ENCODE measurements around the gene SRGAP2C.
"Not testable (repeated sequence)": the region's sequence is repeated elsewhere in the genome, so short reads cannot be mapped to it uniquely, and the experiment has no call there.

The SRGAP2C gene

DNA sequence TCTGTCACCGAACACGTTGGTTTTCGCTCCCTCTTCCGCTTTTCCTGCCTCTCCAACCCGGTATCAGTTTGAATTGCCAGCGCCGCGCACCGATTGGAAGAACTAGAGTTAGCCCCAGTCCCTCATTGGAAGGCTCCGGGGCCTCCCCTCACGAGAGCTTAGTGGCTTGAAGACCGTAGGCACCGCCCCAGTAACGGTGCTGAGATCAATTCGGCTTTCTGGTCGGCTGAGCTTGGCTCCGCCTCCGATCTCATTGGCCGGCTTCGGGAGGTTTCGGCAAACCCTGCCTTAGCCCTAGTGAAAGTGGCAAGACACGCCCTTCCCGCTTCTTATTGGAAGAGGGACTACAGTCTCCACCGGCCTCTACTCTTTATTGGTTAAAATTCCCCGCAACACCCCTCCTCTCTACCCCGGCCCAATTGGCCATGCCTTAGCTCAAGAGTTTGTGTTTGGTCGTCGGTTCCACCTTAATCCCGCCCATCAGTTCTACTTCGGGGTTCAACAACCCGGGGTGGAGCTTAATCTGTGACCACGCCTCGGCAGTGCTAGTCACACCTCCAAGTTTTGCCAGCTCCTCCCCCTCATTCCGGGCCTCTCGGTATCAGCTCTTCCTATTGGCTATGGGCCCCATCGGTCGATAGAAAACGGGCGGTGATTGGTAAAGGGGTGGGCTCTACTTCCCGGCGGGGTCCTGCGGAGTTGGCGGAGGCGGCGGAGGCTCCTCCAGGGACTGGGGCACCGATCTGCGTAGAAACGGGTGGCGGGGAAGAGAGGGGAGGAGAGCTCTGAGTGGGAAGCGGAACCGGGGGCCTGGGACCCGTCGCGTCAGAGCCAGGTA is at the start of gene SRGAP2C, which contains the start of gene FAM72B:
TSS of gene SRGAP2C (plus strand) at position 686 of the 838 bp plus-strand sequence. CDS start 2,472 bp downstream, outside the sequence.
TSS of gene FAM72B (minus strand) at position 51 of the 838 bp plus-strand sequence. CDS start 851 bp downstream, outside the sequence.
- not testable (repeated sequence) for DNase-seq (ENCODE audit: low spot score)

DNA sequence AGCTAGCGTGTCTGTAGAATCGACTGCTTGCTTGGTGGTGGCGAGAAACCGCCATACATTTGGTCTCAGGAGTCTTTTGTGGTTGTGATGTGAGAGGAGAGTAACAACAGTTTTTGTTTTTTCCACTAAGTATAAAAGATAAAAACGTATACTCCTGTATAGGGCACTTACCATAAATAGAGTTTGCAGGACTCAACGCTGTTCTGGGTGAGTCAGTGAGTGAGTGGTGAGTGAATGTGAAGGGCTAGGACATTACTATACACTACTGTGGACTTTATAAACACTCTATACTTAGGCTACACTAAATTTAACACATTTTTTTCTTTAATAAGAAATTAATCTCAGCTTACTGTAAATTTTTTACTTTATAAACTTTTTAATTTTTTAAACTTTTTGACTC is 44.4 kb upstream of the SRGAP2C start:
- not testable (repeated sequence) for DNase-seq (ENCODE audit: low spot score)

DNA sequence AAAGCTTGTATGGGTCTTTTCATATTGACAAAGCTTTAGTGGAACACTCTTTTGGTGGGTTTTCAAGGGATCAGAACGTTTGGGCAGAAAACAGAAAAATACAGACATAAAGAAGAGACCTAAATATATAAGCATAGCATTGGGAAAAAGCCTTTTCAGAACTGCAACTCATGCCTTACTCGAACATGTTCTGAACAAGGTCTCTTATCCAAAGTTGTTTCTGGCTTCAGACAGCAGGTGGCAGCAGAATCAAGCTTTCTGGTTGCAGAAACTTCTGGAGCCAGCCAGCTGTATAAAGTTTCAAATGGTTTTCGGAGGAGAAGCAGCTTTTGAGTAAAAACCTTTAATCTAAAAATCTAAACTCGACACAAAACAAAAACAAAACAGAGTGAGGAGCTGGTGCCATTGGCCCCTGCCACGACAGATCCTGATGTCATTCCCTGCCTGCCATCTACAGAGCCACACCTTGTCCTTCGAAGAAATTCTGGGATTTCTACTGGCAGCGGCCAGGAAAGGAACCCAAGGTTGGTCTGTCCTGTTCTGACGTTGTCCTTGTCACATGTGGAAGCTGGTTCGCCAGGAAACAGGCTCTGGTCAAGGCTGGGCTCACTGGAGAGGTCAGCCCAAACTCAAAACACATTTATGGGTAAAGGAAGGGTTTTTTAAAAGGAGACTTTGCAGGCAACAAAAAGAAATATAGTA is 36.1 kb upstream of the SRGAP2C start:
- DNase-seq (ENCODE audit: low spot score), result not testable (repeated sequence)

DNA sequence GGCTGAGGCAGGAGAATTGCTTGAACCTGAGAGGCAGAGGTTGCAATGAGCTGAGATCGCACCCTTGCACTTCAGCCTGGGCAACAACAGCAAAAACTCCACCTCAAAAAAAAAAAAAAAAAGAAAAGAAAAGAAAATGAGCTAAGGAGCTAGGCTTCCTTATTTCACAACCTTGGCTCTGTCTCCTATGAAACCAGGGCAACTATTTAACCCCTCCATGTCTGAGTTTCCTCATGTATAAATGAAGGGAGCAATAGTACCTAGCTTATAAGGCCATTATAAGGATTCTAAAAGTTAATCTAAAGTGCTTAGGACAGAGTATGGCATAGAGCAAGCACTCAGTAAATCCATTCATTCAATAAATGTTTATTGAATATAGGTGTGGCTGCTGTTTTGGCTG is 33.5 kb upstream of the SRGAP2C start:
- DNase-seq (ENCODE audit: low spot score), result not testable (repeated sequence)

DNA sequence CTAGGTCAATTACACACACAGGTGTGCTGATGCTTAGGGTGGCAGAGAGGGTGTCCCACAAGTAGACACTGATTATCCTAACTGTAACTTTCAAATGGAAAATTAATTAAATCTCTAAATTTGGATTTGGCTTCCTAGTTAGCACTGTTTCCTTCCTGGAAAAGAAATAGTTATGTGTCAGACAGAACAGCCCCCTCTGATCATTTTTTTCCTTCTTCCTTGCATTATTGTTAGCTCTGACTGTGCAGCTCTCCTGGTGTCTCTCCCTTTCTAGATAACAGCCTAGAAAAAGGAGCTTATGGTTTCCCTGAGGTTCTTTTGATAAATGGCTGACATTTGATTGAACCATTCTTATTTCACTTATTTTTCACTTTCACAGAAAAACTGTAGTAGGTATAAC is 32.0 kb upstream of the SRGAP2C start:
- not testable (repeated sequence) for DNase-seq (ENCODE audit: low spot score)

DNA sequence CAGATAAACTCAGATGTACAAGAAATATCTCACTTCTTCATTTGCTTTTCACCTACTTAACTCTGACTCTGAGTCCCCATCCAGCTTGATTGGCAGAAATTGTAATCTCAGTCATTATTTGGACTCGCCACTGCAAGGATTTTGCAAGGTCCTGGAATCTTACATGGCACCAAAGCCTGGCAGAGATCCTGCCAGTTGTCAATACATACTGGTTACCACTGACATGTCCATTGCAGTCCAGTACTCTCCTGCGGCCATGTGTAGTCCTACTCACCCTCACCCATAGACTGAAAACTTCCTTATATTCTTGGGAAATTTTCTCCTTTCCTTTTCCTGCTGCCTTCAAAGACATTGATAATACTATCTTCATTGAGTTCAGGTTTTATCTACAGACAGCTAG is 30.0 kb upstream of the SRGAP2C start:
- DNase-seq (ENCODE audit: low spot score), result not testable (repeated sequence)

DNA sequence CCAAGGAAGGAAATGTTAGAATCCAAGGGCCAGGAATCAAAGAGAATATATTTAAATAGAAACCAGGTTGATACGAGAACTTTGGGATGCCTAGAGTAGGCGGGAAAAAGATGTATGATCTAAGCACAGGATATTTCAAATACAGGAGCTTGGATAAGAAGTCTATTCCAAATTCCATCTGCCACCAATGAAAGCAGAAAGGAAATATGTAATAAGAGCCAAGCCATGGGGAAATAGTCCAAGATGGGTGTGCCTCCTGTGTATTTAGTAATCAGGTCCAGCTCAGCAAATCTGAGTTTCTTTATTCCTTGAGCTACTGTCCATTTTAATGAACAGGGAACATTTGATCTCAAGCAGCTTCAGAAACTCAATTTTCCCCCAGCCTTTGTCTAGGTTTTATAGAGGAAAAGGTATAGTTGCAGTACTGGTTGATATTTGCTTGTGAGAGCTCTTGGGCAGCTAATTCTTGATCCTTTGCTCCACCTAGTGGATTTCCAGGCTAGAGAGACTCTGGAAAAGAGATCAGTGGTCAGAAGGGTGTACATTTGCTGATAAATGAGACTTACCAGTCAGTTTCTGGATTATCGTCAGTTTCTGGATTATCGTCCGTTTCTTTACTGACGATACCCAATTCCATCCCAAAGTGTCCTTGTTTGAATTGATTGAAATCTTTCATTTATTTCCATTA is 29.0 kb upstream of the SRGAP2C start:
- DNase-seq (ENCODE audit: low spot score), result not testable (repeated sequence)

DNA sequence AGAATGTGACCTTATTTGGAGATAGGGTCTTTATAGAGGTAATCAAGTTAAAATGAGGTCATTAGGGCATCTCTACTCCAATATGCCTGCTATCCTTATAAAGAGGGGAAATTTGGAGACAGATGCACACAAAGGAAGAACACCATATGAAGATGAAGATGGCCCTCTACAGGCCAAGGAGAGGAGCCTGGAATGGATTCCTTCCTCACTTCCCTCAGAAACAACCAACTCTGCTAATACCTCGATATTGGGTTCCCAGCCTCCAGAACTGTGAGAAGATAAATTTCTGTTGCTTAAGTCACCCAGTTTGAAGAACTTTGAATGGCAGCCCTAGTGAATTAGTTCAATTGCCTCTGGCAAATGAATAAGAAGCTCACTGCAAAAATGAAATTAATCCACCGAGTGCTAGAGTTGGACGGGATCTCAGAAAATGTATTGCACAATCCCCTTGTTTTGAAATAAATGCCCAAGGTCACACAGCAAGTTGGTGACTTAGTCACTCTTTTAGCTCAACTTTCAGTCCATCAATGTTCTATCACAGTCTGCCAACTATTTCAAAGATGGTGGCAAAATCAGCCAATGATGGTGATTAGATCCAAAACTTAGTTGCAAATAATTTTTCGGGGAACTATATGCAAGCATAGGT is 27.7 kb upstream of the SRGAP2C start:
- not testable (repeated sequence) for DNase-seq (ENCODE audit: low spot score)

DNA sequence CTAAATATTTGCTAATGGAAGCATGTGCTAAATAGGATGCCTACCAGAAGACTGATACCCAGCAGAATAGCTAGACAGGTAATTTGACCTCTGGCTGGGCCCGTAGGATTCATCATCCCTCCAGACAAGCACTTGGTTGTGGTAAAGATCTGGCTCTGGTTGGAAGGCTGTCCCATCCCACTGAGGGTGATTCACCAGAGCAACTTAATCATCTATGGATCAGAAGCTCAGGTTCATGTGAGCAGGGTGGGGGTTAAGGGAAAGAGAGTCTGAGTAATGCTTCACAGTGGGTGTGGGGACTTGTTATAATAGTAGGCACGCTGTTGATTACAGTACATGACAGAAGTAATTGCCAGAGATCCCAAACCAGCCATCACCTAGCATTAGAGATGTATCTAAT is 27.2 kb upstream of the SRGAP2C start:
- not testable (repeated sequence) for DNase-seq (ENCODE audit: low spot score)

DNA sequence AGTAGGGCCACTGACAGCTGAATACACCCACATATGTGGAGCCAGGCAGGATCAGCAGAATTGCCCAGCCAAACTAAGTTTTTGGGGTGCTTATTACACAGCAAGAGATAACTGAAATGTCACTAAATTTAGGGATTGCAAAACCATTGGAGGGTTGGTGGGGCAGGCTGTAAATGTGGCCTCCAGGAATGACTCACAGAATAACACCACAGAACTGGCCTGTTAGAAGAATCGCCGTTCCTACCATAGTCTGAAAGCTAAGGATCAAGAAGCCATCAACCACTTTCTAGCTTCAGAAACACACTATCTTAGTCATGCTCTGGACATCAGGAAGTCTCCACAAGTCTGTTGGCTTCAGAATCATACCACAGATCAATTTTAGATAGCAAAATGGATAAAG is 24.7 kb upstream of the SRGAP2C start:
- DNase-seq (ENCODE audit: low spot score), result not testable (repeated sequence)

DNA sequence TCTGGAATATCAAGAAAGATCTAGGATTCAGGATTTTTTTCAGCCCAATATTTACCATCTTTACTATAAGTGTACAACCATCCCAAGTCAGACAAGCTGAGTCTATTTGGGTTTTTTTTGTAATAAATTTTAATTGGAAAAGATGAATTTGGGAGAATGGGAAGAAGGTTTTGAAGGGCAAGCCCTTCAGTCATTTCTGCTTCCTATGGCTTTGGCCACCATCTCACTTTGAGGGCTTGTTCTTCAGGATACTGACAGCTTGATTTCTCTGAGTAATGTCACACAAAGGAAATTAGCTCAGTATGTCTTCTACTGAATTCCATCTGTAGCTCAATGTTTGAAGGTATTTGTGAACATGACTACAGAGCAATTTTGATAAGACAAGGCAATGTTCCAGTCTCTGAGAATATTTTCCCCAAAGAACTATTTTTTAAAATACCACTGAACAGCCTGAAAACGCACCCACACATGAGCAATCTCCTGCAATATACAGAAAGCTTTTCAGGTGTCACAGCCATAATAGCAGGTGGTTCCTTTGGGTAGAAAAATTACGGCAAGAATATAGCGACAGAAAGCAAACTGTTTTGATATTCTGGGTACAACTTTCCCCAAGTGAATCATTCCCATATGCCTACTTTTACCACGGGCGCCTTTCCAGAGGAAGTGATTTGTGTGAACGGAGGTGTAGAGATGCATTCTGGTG is 23.4 kb upstream of the SRGAP2C start:
- DNase-seq (ENCODE audit: low spot score), result not testable (repeated sequence)

DNA sequence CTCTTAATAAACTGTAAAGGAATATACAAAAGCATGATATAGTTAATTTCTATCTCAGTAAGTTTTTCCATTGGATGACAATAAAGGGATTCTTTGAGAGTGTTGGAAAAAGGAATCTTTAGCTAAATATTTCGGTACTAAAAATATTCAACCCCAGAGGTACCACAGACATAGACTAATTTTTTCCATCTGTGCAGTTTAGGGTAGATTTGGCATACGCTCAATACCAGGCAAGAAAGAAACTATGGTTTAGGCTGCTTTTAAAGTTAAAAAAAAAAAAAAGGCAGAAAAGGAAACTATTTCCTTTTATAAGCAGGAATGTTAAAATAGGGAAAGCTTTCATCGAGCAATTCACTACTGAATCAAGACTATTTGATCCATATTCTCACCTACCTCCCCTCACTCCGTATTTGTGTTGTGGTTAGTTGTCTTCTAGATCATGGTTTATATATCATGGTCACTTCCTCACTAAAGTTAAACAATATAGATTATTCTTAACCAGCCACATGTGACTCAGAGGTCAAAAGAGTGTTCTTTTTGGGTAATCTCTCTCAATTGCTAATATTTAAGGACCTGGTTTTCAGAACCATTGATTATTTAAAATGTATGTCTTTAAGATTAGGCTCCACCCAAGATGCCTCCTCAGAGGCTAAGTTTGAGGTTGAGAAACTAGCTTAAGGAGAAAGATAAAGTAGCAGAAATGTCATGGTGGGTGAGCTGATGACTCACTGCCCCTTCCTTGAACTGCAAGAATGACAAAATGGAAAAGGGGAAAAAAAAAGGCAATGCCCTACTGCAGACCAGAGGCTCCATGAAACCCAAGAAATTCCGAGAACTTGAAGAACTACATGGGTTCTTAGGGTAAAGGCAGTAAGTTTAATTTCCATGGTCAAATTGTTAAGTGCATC is 20.7 kb upstream of the SRGAP2C start:
- DNase-seq (ENCODE audit: low spot score), result not testable (repeated sequence)

DNA sequence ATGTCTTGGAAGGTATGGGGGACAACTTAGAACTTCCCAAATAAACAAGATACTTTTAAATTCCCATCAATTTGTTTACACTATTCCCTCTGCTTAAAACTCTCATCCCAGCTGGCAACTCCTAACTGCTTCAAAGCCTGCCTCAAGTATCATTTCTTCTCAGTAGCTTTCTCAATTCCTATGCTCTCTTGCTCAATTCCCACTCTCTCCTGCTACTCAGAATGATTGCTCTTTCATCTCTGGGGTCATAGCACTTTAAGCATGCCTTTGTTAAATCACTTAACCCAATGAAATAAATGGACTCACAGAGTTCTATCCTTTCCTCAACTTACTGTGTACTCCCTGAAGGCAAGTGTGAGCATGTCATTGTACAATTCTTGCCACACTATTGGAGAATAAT is 19.5 kb upstream of the SRGAP2C start:
- not testable (repeated sequence) for DNase-seq (ENCODE audit: low spot score)

DNA sequence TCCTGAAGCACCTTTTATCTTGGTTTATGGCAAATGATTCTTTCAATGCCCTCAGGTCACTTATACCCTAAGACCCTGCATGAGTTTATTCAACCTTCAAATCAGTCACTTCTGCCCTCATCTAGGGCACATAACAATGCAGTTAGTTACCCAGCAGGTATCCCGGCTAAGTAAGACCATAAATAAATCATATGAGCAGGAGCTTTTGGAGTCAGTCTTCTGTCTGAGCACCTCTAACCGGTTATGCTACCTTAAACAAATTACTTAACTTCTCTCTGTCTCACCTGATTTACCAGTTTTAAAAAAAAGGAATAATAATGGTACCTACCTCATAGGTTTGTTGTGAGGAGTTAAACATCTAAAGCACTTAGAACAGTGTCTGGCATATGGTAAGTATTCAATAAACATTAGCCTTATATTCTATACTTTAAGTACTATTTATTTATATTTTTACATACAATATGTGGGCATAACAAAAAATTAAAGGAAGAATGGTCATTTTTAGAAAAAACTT is 17.5 kb upstream of the SRGAP2C start:
- not testable (repeated sequence) for DNase-seq (ENCODE audit: low spot score)

DNA sequence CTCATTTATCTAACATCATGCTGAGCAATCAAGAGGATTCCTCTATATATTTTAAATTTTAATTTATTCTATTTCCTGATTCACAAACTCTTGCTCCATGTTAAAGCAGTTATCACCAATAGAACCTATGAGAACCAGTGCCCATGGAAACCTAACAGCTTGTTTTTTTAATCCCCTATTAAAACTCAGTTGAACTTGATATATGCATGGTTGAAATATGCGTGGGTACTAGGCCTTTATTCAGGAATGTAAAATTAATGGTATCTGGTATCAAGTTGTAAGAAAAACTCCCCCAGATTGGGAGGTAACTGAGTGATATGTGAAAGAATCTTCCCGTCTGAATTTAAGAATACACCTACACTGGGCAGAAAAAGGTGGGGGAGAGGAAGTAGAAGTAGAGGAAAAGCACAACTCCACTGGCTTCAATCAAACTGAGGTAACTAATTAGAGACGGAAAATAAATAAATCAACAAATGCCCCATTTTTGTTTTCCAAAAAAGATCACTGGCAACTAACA is 16.6 kb upstream of the SRGAP2C start:
- not testable (repeated sequence) for DNase-seq (ENCODE audit: low spot score)

DNA sequence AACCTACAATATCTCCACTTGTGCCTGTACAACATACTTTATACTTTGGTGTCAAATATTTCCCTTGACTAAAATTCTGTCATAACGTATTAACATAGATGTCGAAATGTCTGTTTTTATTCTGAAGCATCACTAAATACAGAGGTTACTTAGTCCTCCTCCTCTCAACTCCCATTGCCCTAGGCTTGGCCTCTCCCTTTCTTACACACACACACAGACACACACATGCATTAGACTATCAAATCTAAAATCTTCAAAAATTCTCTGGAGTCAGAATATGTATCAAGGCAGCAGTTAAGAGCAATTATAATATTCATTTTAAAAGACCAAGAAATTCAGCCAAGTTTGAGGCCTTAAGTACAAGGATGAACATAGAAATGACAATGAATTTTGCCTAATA is 8.1 kb upstream of the SRGAP2C start:
- DNase-seq (ENCODE audit: low spot score), result not testable (repeated sequence)

DNA sequence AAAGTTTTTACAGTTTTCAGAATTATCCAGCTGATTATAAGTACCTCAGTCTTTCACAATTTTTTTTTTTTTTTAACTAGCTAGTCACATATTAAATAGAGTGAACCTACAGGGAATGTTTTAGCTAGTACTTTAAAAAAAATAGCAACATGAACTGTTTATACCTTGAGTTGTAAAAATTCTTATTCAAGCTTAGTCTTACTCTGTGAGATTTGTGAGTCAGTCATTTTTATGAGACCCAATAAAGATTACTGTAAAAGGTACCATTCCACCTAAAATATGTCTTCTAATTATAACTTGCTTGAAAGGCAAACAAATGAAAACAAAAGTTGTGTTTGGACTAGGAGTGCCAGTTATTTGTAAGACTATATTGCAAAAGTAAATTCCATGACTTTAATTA is 6.6 kb upstream of the SRGAP2C start:
- DNase-seq (ENCODE audit: low spot score), result not testable (repeated sequence)

DNA sequence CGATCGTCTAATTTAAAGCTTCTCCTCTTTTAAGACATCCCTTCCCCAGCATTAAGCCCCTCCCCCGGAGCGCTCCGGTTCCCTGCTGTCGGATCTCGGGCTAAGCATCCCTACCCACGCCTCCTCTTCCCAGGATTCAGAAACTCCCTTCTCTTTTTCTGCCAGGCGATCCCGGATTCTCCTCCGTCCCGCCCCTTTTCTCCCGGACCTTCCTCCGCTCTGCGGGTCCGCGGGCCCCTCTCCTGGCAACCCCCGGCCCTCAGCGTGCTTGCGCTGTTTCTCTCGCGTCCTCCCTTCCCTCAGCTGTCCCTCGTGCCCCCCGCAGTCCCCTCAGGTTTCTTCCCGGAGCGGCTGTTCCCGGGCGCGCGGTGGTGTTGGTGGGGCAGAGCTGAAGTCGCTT is 908 bp upstream of the SRGAP2C start:
- not testable (repeated sequence) for DNase-seq (ENCODE audit: low spot score)

DNA sequence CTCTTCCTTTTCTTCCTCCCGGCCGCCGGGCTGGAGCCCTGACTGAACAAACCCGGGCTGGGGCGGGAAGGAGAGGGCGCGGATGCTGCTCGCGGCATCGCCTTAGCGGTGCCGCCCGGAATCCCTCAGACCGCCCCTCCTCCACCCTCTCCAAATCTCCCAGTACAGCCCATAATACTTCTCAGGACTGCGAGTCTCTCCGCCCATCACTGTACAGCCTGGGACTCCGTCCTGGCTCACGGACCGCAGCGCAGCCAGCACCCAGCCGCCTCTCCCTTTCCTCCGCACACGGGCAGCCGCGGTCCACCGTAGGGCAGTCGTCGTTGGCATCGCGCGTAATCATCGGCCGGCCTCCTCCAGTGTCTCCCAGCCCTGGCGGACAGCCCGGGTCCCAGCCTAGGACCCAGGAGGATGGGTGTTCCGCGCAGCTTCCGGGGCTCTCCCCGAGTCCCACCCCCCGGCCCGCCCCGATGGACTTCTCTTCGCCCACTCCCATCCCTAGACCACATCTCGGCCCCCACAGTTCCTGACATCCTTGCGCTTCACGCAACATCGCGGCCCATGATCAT is 449 bp downstream of the SRGAP2C start:
- not testable (repeated sequence) for DNase-seq (ENCODE audit: low spot score)

Measured in HuH-7 (cell line).